ENCODE measurements around the gene SLC15A3.

The SLC15A3 gene

GRCh38 chr11:60970890-60971289, 18.9 kb upstream of the SLC15A3 start:
- no peak for TF ChIP-seq CTCF (IDR thresholded peaks at IDR 0.05; ENCODE audit: extremely low read depth, insufficient read depth, missing control alignments)
- no peak for DNase-seq (ENCODE audit: low spot score)
- in situ Hi-C loops (cut with MboI; ENCODE audit: low pct_unique_long_range_greater_than_20kb, low sequenced_read_pairs, unreplicated experiment) = no loop called here

GRCh38 chr11:60970369-60970774, 18.4 kb upstream of the SLC15A3 start:
- TF ChIP-seq CTCF (IDR thresholded peaks at IDR 0.05; ENCODE audit: extremely low read depth, insufficient read depth, missing control alignments) = peak; percentile 93
- peak; percentile 79 for DNase-seq (ENCODE audit: low spot score)
- in situ Hi-C loops (cut with MboI; ENCODE audit: low pct_unique_long_range_greater_than_20kb, low sequenced_read_pairs, unreplicated experiment) = no loop called here

- DNase-seq (ENCODE audit: low spot score) = no peak
- TF ChIP-seq CTCF (IDR thresholded peaks at IDR 0.05; ENCODE audit: extremely low read depth, insufficient read depth, missing control alignments) = no peak
- in situ Hi-C loops (cut with MboI; ENCODE audit: low pct_unique_long_range_greater_than_20kb, low sequenced_read_pairs, unreplicated experiment) = loop anchor here (10.0 kb wide), 1 partner anchor 157 kb away; no protein-coding TSS in a partner anchor
Observed at GRCh38 chr11:60968223-60968622, 16.2 kb upstream of the SLC15A3 start.

- no peak for TF ChIP-seq CTCF (IDR thresholded peaks at IDR 0.05; ENCODE audit: extremely low read depth, insufficient read depth, missing control alignments)
- in situ Hi-C loops (cut with MboI; ENCODE audit: low pct_unique_long_range_greater_than_20kb, low sequenced_read_pairs, unreplicated experiment) = loop anchor here (10.0 kb wide), 1 partner anchor 158 kb away; no protein-coding TSS in a partner anchor
- no peak for DNase-seq (ENCODE audit: low spot score)
Observed at GRCh38 chr11:60966890-60967289, 14.9 kb upstream of the SLC15A3 start.

GRCh38 chr11:60964801-60965200, 12.8 kb upstream of the SLC15A3 start:
- no peak for TF ChIP-seq CTCF (IDR thresholded peaks at IDR 0.05; ENCODE audit: extremely low read depth, insufficient read depth, missing control alignments)

GRCh38 chr11:60960405-60960804, 8.4 kb upstream of the SLC15A3 start:
- in situ Hi-C loops (cut with MboI; ENCODE audit: low pct_unique_long_range_greater_than_20kb, low sequenced_read_pairs, unreplicated experiment) = loop anchor here (10.0 kb wide), 1 partner anchor 164 kb away; no protein-coding TSS in a partner anchor
- TF ChIP-seq CTCF (IDR thresholded peaks at IDR 0.05; ENCODE audit: extremely low read depth, insufficient read depth, missing control alignments) = no peak
- no peak for DNase-seq (ENCODE audit: low spot score)

More at GRCh38 chr11:60964801-60965200, 12.8 kb upstream of the SLC15A3 start:
- DNase-seq (ENCODE audit: low spot score) = no peak
- in situ Hi-C loops (cut with MboI; ENCODE audit: low pct_unique_long_range_greater_than_20kb, low sequenced_read_pairs, unreplicated experiment) = loop anchor here (10.0 kb wide), 1 partner anchor 160 kb away; no protein-coding TSS in a partner anchor

All from GM13977 (cell line).